MG63 (cell line): Measurements from ENCODE around the gene WDR54. TPM values are rescaled to one million over a fixed set of nuclear protein-coding genes. Genes with fewer than 3 reads are reported as not detected.

Experiments
- total RNA-seq: library from RNA; depleted of rRNA; stranded (reverse); fragments of >200 nt; shearing (Covaris generic); gene quantifications from 2 replicates; pipeline ENCODE4 v1.2.3, GENCODE V29; 2014; ENCODE audit warnings: low replicate concordance; rRNA removed

WDR54 gene
- total RNA-seq, 1 experiment from 2014 or later = 26.9 TPM

Other genes starting within 250 kb of the WDR54 start
- gene MOB1A, start 242.9 kb upstream of the WDR54 start, total RNA-seq = 95.6 and 187 TPM in 2 replicates
- gene MTHFD2, start 223.1 kb upstream of the WDR54 start, total RNA-seq = 445 and 448 TPM in 2 replicates
- under 0.01 TPM in 1 of 2 replicates, not detected in the other for gene SLC4A5, start 78.3 kb upstream of the WDR54 start, total RNA-seq
- 99.3 and 150 TPM in 2 replicates for gene DCTN1, start 41.4 kb upstream of the WDR54 start, total RNA-seq
- gene C2orf81, start 111 bp upstream of the WDR54 start, total RNA-seq = not detected in 2 replicates
- 8.8 and 12.7 TPM in 2 replicates for gene RTKN, start 20.2 kb downstream of the WDR54 start, total RNA-seq
- gene INO80B, start 33.4 kb downstream of the WDR54 start, total RNA-seq = 14.0 and 60.4 TPM in 2 replicates
- 7.5 and 15.4 TPM in 2 replicates for gene WBP1, start 36.7 kb downstream of the WDR54 start, total RNA-seq
- 23.0 and 51.6 TPM in 2 replicates for gene MOGS, start 43.7 kb downstream of the WDR54 start, total RNA-seq
- 33.7 and 48.9 TPM in 2 replicates for gene MRPL53, start 51.0 kb downstream of the WDR54 start, total RNA-seq
- gene CCDC142, start 61.3 kb downstream of the WDR54 start, total RNA-seq = 6.8 and 10.8 TPM in 2 replicates
- gene TTC31, start 61.4 kb downstream of the WDR54 start, total RNA-seq = 8.6 and 16.3 TPM in 2 replicates
- gene LBX2, start 77.9 kb downstream of the WDR54 start, total RNA-seq = 0.95 and 1.2 TPM in 2 replicates
- 23.9 and 24.4 TPM in 2 replicates for gene PCGF1, start 86.0 kb downstream of the WDR54 start, total RNA-seq
- 0.07 and 1.2 TPM in 2 replicates for gene TLX2, start 92.7 kb downstream of the WDR54 start, total RNA-seq
- not detected in 2 replicates for gene DQX1, start 104.5 kb downstream of the WDR54 start, total RNA-seq
- gene AUP1, start 108.0 kb downstream of the WDR54 start, total RNA-seq = 70.0 and 143 TPM in 2 replicates
- 49.9 and 53.9 TPM in 2 replicates for gene HTRA2, start 108.2 kb downstream of the WDR54 start, total RNA-seq
- gene LOXL3, start 132.2 kb downstream of the WDR54 start, total RNA-seq = 17.8 and 22.9 TPM in 2 replicates
- gene DOK1, start 133.0 kb downstream of the WDR54 start, total RNA-seq = 10.9 and 21.9 TPM in 2 replicates
- gene M1AP, start 226.6 kb downstream of the WDR54 start, total RNA-seq = not detected in 2 replicates
- gene SEMA4F, start 232.5 kb downstream of the WDR54 start, total RNA-seq = 1.8 and 1.9 TPM in 2 replicates